A549 treated with AZD9567 at 1 μM for 4 hours (cell line): Measurements from ENCODE around the gene ACTL6A. TPM values are rescaled to one million over a fixed set of nuclear protein-coding genes. Genes with fewer than 3 reads are reported as not detected.

Experiments
- total RNA-seq: library from RNA; stranded (reverse); fragments of 200-300 nt; extraction: Qiagen RNA extraction; gene quantifications from 5 replicates; pipeline ENCODE4 v1.2.3, GENCODE V29; 2022; ENCODE audit not compliant: insufficient read depth

ACTL6A gene
- 50.6 to 101 TPM (median 55.6 TPM) in 5 replicates for total RNA-seq

GRCh38 chr3:179562591-179563270, at the start of gene ACTL6A:
TSS of gene ACTL6A (plus strand) at chr3:179562926. CDS start at chr3:179563093, 167 bp downstream.

GRCh38 chr3:179604321-179605078, 41.8 kb downstream of the ACTL6A start, which contains the start of the genes MRPL47 and NDUFB5:
TSS of gene MRPL47 (minus strand) at chr3:179604638. CDS start at chr3:179604624, 14 bp downstream.
TSS of gene NDUFB5 (plus strand) at chr3:179604794. CDS start at chr3:179604816, 22 bp downstream.

Other genes with a start within 250 kb of the ACTL6A start
- 20.1 to 33.0 TPM (median 22.4 TPM) in 5 replicates for gene ZNF639, start 239.9 kb upstream of the ACTL6A start, total RNA-seq
- gene MFN1, start 215.2 kb upstream of the ACTL6A start, total RNA-seq, result 16.5 to 22.4 TPM (median 19.1 TPM) in 5 replicates
- gene GNB4, start 111.5 kb upstream of the ACTL6A start, total RNA-seq, result 10.7 to 16.4 TPM (median 15.6 TPM) in 5 replicates
- gene MRPL47, start 41.7 kb downstream of the ACTL6A start, total RNA-seq, result 35.9 to 38.8 TPM (median 37.5 TPM) in 5 replicates
- gene NDUFB5, start 41.9 kb downstream of the ACTL6A start, total RNA-seq, result 42.1 to 51.0 TPM (median 49.3 TPM) in 5 replicates
- gene USP13, start 90.1 kb downstream of the ACTL6A start, total RNA-seq, result 7.6 to 15.5 TPM (median 10.1 TPM) in 5 replicates